NCI-H128 (cell line): Measurements from ENCODE around the gene HACD1.
"Not testable (repeated sequence)": the region's sequence is repeated elsewhere in the genome, so short reads cannot be mapped to it uniquely, and the experiment has no call there.

Source experiments
- DNase-seq: peaks from one replicate; lab custom pipeline; 2025; ENCODE audit not compliant: unreplicated experiment; lab: John Stamatoyannopoulos, UW

HACD1 gene

DNA sequence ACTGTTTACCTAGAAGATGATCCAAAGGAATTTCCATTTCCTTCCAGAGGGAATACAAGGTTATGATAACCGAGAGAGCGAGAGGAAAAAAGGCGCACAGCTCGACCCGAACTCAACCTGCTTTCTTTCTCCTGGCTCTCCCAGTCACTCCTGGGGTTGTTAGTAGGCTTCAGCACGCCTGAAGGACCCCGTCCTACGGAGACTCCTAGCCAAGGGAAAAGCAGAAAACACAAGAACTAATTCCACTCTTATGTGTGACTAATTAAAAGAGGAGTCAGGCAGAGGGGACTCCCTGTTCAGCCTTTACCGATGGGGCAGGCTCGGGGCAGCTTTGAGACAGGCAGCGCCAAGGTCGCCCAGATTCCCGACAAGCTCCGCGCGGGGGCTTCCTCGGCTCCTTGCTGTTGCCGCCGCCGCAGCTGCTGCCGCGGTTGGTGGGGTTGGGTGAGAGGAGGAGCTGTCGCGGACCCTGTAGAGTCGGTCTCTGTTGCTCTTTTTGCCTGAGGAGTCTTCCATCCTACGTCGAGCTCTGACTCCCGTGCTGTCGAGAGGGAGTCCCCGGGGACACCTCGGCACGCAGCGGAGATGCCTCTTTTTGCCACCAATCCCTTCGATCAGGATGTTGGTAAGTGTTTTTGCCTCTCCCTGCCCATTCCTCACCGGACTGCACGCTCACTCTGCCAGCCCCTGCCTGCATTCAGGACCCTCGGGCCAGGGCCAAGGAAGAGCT, 26.7 kb upstream of the HACD1 start, which contains the start of gene STAM:
Gene STAM (plus strand): TSS at position 397 of the 730 bp plus-strand sequence. CDS start 189 bp downstream, at position 586.
- DNase-seq: peak; percentile 80

DNA sequence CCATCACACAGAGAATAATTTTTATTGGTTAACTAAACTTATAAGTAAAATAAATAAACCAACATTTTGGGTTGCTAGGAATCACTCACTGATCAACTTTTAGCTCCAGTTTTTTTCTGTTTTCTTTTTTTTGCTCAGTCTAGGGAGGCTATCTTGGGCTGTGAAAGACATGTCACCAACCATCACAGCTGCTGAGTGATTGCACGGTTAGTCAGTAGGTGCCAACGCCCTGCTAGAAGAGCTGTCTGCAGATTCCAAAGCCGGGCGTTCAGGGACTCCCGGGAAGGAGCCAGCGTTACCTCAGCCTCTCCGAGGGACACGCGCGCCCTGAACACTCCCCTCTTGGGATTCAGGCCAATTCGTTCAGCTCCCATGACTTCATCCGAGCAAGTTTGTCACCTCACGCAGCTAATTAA, 26.2 kb upstream of the HACD1 start:
- peak; percentile 65 for DNase-seq

DNA sequence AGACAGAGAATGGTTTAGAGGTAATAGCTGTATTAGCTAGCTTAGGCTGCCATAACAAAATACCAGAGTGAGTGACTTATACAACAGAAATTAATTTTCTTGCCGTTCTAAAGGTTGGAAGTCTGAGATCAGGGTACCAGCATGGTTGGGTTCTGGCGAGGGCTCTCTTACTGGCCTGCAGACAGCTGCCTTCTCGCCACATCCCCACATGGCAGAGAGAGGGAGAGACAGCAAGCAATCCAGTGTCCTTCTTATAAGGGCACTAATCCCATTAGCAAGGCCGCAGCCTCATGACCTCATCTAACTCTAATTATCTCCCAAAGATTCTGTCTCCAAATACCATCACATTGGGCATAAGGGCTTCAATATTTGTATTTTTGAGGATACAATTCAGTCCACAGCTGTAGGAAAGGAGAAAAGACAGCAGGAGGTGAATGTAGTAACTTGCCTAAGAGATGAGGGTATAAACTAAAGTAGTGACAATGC, 23.2 kb upstream of the HACD1 start:
- DNase-seq: no peak

GRCh38 chr10:17637869-17638268, 20.7 kb upstream of the HACD1 start:
- no peak for DNase-seq

GRCh38 chr10:17633353-17633752, 16.2 kb upstream of the HACD1 start:
- no peak for DNase-seq

DNA sequence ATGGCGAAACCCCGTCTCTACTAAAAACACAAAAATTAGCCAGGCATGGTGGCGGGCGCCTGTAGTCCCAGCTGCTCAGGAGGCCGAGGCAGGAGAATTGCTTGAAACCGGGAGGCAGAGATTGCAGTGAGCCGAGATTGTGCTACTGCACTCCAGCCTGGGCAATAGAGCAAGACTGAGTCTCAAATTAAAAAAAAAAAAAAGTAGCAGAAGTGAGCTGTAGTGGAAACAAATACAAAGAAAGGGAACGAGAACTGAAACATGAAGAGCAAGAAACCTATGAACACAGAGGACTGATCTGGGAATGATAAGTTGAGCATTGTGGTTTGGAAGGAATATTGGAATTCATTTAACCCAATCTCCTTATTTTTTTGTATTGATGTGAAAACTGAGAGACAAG, 15.4 kb upstream of the HACD1 start:
- DNase-seq: not testable (repeated sequence)

- no peak for DNase-seq
These were observed 9.5 kb upstream of the HACD1 start for GRCh38 chr10:17626656-17627055.

GRCh38 chr10:17624996-17625395, 7.8 kb upstream of the HACD1 start:
- DNase-seq: no peak

GRCh38 chr10:17622061-17622460, 4.9 kb upstream of the HACD1 start:
- DNase-seq: no peak

DNA sequence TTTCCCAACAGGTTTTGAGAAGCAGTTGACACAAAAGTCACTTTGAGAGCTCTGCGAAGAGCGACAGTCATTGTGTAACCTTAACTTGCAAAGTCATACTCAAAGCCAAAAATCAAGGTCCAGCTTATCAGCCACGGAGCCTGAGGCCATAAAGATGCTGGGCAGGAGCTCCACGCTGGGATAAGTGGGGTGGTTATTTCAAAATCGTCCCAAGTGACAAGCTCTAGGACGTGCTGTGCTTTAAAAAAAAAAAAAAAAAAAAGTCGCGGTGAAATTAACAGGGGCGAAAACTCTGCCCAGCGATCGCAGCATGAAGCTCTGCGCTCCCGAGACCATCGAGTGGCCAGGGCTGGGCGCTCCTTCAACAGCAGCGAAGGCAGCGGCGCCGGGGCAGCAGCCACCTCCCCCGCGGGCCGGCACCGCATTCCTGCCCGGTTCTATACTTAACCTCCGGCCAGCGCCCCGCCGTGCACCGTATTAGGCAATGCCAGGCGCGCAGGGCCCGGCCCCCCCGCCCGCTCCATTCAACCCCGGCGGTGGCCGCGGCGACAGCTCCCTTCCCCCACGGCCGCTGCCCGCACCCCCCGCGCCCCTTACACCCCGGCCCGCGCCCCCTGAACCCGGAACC, 657 bp downstream of the HACD1 start:
- no peak for DNase-seq

GRCh38 chr10:17609523-17610079, 7.6 kb downstream of the HACD1 start:
- no peak for DNase-seq

DNA sequence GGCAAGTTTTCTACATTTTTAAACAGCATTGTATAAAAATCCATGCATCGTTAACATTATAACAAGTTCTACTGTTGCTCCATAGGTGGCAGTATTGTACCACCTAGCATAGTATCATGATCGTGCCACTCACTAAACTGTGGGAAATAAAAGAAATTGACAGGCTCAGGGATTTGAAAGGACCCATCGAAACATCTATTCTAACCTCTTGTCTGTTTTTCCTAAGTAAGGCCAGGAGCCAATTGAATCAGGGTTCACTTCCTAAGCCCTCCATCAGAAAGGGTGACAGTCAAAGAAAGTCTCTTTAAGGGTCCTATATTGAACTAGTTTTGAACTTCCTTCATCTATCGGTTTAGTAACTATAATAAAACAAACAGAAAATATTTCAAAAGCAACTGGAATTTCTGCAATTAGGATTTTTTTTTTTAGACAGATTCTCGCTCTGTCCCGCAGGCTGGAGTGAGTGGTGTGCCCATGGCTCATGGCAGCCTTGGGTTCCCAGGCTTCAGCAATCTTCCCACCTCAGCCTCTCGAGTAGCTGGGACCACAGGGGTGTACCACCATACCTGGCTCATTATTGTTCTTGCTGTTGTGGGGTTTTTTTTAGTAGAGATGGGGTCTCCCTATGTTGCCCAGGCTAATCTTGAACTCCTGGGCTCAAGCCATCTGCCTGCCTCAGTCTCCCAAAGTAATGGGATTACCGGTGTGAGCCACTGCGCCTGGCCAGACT, 9.4 kb downstream of the HACD1 start:
- DNase-seq: peak; percentile 1

GRCh38 chr10:17607060-17607459, 10.1 kb downstream of the HACD1 start:
- no peak for DNase-seq

DNA sequence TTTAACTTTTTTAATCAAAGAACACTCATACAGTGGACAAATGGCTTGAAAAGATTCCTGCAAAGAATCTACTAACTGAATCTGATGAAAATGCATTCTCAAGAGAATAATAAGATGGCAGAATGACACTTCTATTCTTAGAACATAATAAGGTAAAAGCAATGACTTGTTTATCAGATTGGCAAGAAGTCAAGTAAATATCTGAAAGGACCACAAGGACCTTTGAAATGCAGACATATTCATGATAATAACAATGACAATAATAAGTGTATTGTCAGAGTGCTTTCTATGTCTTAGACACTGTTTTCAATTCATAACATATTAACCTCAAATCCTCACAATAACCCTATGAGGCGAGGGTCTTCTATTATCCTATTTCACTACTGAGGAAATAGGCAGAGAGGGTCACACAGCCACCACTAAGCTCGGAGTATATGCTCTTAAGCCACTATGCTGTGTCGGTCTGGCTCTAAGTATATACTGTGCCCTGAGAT, 10.6 kb downstream of the HACD1 start:
- no peak for DNase-seq

DNA sequence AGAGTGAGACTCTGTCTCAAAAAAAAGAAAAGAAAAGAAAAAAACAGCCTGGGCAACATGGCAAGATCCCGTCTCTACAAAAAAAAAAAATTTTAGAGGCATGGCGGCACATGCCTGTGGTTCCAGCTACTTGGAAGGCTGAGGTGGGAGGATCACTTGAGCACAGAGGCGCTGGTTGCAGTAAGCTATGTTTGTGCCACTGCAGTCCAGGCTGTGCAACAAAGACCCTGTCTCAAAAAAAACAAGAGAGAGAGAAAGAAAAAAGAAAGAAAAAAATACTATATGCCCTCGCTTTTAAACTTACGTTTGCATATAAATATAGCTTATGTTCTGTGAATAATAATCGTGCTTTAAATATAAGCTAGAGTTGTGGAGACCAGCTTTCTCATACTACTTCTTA, 11.2 kb downstream of the HACD1 start:
- no peak for DNase-seq

GRCh38 chr10:17599089-17599488, 18.1 kb downstream of the HACD1 start:
- DNase-seq: no peak

DNA sequence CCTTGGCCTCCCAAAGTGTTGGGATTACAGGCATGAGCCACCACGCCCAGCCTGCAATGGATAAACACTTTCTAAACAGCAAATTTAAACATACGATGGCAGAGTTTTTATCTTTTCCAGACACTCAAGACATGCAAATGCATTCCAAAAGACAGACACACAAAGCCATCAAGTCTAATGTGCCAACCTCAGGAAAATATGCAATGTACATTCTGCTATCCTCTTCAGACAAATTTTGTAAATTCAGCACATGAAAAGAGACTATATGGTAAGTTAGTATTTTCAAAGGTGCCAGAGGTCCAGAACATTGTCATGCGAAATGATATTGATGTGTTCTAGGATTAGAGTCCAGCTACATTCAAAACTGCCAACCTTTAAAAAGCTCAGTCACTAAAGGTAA, 19.8 kb downstream of the HACD1 start:
- DNase-seq: no peak

- DNase-seq: no peak
These were observed 26.1 kb downstream of the HACD1 start for GRCh38 chr10:17590969-17591645.

- DNase-seq: not testable (repeated sequence)
These were observed 27.9 kb downstream of the HACD1 start for GRCh38 chr10:17589316-17589715.

DNA sequence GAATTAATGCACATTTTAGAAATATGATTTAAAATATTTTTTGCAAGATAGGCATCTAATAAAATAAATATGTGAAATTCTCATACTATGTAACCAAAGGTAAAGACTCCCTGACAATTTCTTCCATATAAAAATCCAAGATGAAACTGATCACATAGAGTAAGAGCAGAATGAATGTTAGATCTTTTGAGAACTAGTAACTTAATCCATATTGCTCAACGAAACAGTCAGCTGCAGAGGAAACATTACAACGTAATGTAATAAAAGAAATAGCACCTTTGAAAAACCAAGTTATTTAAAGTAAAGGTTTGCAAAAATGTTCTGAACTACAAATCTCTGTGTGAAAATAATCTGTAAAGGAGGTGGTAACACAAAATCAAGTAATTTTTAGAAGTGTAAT, 28.8 kb downstream of the HACD1 start:
- DNase-seq: no peak

- DNase-seq: not testable (repeated sequence)
These were observed 29.9 kb downstream of the HACD1 start for GRCh38 chr10:17587321-17587720.
